OCI-LY3 (cell line): ENCODE data around the gene CAT.
A peak's percentile ranks its signal among the peaks of the same experiment; 100 is the strongest.

Experiments
- H2AFZ ChIP-seq: fragments of 200-600, 300-600 bp; shearing (Covaris generic); 2 replicates; pipeline ENCODE4 v1.6.0; 2014; ENCODE audit warnings: antibody characterized with exemption, low read depth, low read length
- H3K27ac ChIP-seq: fragments of 200-600, 300-600 bp; sonication (generic); 2 replicates; pipeline ENCODE4 v1.5.1; 2014; ENCODE audit warnings: mild to moderate bottlenecking, low read length, moderate library complexity, mixed read lengths
- H3K27me3 ChIP-seq: fragments of 200-600, 300-600 bp; sonication (generic); 2 replicates; pipeline ENCODE4 v1.6.1; 2014; ENCODE audit warnings: low read depth, low read length, mixed read lengths
- H3K36me3 ChIP-seq: fragments of 200-600, 300-600 bp; sonication (generic); replicated peaks from 2 replicates; pipeline ENCODE3; 2014; ENCODE audit warnings: low read depth, low read length, mixed read lengths
- H3K4me1 ChIP-seq: fragments of 300-600, 200-600 bp; sonication (generic); 2 replicates; pipeline ENCODE4 v1.6.1; 2014; ENCODE audit warnings: low read length, mixed read lengths
- H3K4me2 ChIP-seq: fragments of 200-600, 300-600 bp; sonication (generic); 2 replicates; pipeline ENCODE4 v1.6.1; 2014; ENCODE audit warnings: low read length, mixed read lengths
- H3K4me3 ChIP-seq: fragments of 300-600, 200-600 bp; sonication (generic); 2 replicates; pipeline ENCODE4 v1.5.1; 2014; ENCODE audit warnings: antibody characterized with exemption, mild to moderate bottlenecking, low read length, moderate library complexity
- H3K79me2 ChIP-seq: fragments of 300-600, 200-600 bp; shearing (Covaris generic); 2 replicates; pipeline ENCODE4 v1.6.1; 2014; ENCODE audit warnings: mild to moderate bottlenecking, low read length, mixed read lengths
- H3K9ac ChIP-seq: fragments of 300-600, 200-600 bp; shearing (Covaris generic); 2 replicates; pipeline ENCODE4 v1.6.0; 2014; ENCODE audit warnings: mild to moderate bottlenecking, low read length, moderate library complexity
- H3K9me3 ChIP-seq: fragments of 200-600, 300-600 bp; shearing (Covaris generic); 2 replicates; pipeline ENCODE4 v1.6.1; 2014; ENCODE audit warnings: low read length, mixed read lengths; ENCODE audit not compliant: insufficient read depth
- H4K20me1 ChIP-seq: fragments of 200-600, 300-600 bp; sonication (generic); 2 replicates; pipeline ENCODE4 v1.6.1; 2016; ENCODE audit warnings: low read length, mixed read lengths; ENCODE audit not compliant: insufficient read depth
- EZH2phosphoT487 ChIP-seq: fragments of 200-600 bp; shearing (Covaris generic); IDR thresholded peaks from 2 replicates; pipeline ENCODE4 v1.6.1; 2018; ENCODE audit warnings: antibody characterized with exemption, mixed run types, low read depth
- TF ChIP-seq, protein P1 (sequence below): fragments of 200-600, 300-600 bp; sonication (generic); IDR thresholded peaks from 2 replicates; pipeline ENCODE4 v1.5.1; 2014; ENCODE audit warnings: antibody characterized with exemption, low read length, low read depth

CAT gene

DNA sequence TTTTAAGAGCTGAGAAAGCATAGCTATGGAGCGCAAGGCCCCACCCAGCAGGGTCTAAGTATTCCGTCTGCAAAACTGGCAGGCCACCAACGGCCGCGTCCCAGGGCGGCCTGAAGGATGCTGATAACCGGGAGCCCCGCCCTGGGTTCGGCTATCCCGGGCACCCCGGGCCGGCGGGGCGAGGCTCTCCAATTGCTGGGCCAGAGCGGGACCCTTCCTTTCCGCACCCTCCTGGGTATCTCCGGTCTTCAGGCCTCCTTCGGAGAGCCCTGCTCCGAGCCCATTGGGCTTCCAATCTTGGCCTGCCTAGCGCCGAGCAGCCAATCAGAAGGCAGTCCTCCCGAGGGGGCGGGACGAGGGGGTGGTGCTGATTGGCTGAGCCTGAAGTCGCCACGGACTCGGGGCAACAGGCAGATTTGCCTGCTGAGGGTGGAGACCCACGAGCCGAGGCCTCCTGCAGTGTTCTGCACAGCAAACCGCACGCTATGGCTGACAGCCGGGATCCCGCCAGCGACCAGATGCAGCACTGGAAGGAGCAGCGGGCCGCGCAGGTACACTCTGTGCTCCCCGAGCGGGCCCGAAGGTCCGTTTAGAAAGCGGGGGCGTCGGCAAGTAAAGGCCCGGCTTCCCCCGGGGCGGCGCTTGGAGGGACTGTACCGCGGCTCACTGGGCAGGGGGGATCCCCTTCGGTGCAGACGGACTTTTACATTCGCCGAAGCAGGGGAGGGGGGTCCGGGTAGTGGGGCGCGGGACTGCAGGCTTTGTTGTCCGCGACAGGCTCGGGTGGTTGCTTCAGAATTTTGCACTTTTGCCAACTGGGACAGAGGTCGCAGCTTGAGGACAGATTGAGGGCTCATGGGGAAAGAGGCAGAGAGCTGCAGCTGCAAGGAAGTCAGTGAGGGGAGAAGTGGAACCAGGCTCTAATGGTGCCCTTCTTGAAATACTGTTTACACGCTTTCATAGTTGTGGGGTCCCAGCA is at the start of gene CAT:
TSS of gene CAT (plus strand) at position 406 of the 979 bp plus-strand sequence. CDS start at position 486, 80 bp downstream.
- H3K36me3 ChIP-seq = peaks cover 4% of the 10 kb centered on the region
- peaks cover 14% of the 10 kb centered on the region for H3K79me2 ChIP-seq
- TF ChIP-seq, protein P1, sequence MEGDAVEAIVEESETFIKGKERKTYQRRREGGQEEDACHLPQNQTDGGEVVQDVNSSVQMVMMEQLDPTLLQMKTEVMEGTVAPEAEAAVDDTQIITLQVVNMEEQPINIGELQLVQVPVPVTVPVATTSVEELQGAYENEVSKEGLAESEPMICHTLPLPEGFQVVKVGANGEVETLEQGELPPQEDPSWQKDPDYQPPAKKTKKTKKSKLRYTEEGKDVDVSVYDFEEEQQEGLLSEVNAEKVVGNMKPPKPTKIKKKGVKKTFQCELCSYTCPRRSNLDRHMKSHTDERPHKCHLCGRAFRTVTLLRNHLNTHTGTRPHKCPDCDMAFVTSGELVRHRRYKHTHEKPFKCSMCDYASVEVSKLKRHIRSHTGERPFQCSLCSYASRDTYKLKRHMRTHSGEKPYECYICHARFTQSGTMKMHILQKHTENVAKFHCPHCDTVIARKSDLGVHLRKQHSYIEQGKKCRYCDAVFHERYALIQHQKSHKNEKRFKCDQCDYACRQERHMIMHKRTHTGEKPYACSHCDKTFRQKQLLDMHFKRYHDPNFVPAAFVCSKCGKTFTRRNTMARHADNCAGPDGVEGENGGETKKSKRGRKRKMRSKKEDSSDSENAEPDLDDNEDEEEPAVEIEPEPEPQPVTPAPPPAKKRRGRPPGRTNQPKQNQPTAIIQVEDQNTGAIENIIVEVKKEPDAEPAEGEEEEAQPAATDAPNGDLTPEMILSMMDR = no peak
- no peak for TF ChIP-seq EZH2phosphoT487
- H2AFZ ChIP-seq = peak within 1 kb of the TSS; percentile 73
- no peaks in the 10 kb centered on the region for H3K27me3 ChIP-seq
- peak within 1 kb of the TSS; percentile 73 for H3K27ac ChIP-seq
- 0 out of 2 replicates have a peak, but pooled peaks cover 4% of the 10 kb centered on the region for H4K20me1 ChIP-seq
- peak within 1 kb of the TSS; percentile 97 for H3K4me2 ChIP-seq
- H3K4me3 ChIP-seq = peak within 1 kb of the TSS; percentile 91
- H3K9me3 ChIP-seq = no peaks in the 10 kb centered on the region
- peaks cover 16% of the 10 kb centered on the region for H3K4me1 ChIP-seq
- H3K9ac ChIP-seq = peak within 1 kb of the TSS; percentile 77

DNA sequence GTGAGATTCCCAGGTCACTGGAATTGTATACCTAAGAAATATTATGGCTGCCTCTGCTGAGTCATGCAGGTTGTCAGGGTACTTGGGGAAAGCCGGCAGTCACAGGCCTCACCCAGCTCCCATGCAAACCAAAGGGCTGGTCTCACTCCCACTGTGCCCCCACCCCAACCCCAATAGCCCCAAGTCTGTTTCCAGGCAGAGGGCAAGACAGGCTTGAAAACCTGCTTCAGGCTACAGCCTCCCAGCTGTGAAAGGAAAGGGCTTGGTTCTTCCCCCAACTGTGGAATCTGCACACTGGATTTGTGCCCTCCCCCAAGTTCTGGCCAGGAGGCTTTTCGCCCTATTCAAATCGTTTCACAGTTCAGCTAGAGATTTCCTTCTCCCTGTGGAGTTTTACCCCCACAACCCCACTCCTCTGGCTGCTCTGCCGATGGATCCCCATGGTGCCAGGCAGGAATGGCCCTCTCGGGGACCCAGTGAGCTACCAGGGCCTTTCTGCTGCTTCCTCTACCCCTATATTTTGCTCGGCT is 43.9 kb upstream of the CAT start:
- TF ChIP-seq EZH2phosphoT487 = no peak
- TF ChIP-seq, protein P1 = no peak
- Histone ChIP-seq H3K4me1 (no peaks in the 10 kb centered on the region), H3K36me3 (no peaks in the 10 kb centered on the region), H3K9me3 (no peaks in the 10 kb centered on the region; the same call in 1 of the 2 replicates), H2AFZ (no peak overlapping the region), H3K4me2 (no peak overlapping the region), H3K27me3 (peaks cover 5% of the 10 kb centered on the region; the same call in 1 of the 2 replicates), H4K20me1 (no peaks in the 10 kb centered on the region), H3K4me3 (no peak overlapping the region), H3K9ac (no peak overlapping the region), H3K27ac (no peak overlapping the region), H3K79me2 (no peaks in the 10 kb centered on the region)

DNA sequence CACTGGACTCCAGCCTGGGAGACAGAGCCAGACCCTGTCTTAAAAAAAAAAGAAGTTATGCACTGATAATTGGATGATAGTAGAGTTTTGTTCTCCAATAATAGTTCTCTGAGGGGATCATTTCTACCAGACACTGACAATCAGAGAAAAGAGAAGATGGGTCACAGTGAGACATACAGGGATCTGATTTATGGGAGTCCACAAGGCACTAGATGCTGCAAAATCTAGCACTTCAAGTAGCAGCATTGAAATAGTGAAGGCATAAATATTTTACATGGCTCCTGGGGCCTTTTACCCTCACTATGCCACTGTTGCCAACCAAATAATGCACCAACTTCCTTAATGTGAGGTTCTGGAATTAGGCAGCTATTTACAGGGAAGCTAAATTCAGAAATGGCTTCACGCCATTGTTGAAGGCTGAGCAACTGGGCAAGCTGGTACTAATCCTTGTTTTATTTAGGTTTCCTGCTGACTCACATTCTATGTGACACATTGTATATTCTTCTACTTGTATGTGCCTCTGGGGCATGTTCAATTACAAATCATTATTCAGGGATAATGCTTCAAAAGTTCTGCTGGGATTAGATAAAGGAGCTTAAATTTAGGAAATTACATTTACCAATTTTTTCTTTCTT is 42.7 kb upstream of the CAT start:
- Histone ChIP-seq H3K27me3 (peaks cover 5% of the 10 kb centered on the region; the same call in 1 of the 2 replicates), H3K27ac (no peak overlapping the region), H3K4me1 (no peaks in the 10 kb centered on the region), H3K9me3 (no peaks in the 10 kb centered on the region; the same call in 1 of the 2 replicates), H3K9ac (no peak overlapping the region), H2AFZ (no peak overlapping the region), H3K36me3 (no peaks in the 10 kb centered on the region), H3K79me2 (no peaks in the 10 kb centered on the region), H3K4me3 (no peak overlapping the region), H3K4me2 (no peak overlapping the region), H4K20me1 (no peaks in the 10 kb centered on the region)
- no peak for TF ChIP-seq EZH2phosphoT487
- TF ChIP-seq, protein P1 = no peak
